GM19397 (cell line): ENCODE results near the gene RASSF10.

Experiments used
- ATAC-seq: cut with Tn5 transposase; IDR thresholded peaks from one replicate; pipeline ENCODE4 v1.9.1; 2021; ENCODE audit warnings: mild to moderate bottlenecking, moderate library complexity; ENCODE audit not compliant: unreplicated experiment

RASSF10 gene

GRCh38 chr11:13008625-13009475, at the start of gene RASSF10:
TSS of gene RASSF10 (plus strand) at chr11:13009316. CDS start at chr11:13009577, 261 bp downstream.
- ATAC-seq, result no peak

- no peak for ATAC-seq
These were observed 47.5 kb upstream of the RASSF10 start for GRCh38 chr11:12961615-12962014.

GRCh38 chr11:12962306-12962705, 46.8 kb upstream of the RASSF10 start:
- no peak for ATAC-seq

- ATAC-seq, result no peak
These were observed 46.1 kb upstream of the RASSF10 start for GRCh38 chr11:12963051-12963450.

GRCh38 chr11:12963792-12964536, 45.2 kb upstream of the RASSF10 start:
- ATAC-seq, result no peak

- no peak for ATAC-seq
These were observed 44.5 kb upstream of the RASSF10 start for GRCh38 chr11:12964650-12965049.

GRCh38 chr11:12966002-12966401, 43.1 kb upstream of the RASSF10 start:
- ATAC-seq, result no peak

GRCh38 chr11:12968101-12968500, 41.0 kb upstream of the RASSF10 start:
- ATAC-seq, result no peak

GRCh38 chr11:12968826-12969225, 40.3 kb upstream of the RASSF10 start:
- no peak for ATAC-seq

- ATAC-seq, result no peak
These were observed 37.2 kb upstream of the RASSF10 start for GRCh38 chr11:12971955-12972354.

- ATAC-seq, result no peak
These were observed 35.5 kb upstream of the RASSF10 start for GRCh38 chr11:12973528-12974181.

GRCh38 chr11:12975195-12975594, 33.9 kb upstream of the RASSF10 start:
- ATAC-seq, result no peak

- no peak for ATAC-seq
These were observed 29.0 kb upstream of the RASSF10 start for GRCh38 chr11:12979928-12980689.

- no peak for ATAC-seq
These were observed 27.2 kb upstream of the RASSF10 start for GRCh38 chr11:12981676-12982522.

GRCh38 chr11:12983336-12983735, 25.8 kb upstream of the RASSF10 start:
- no peak for ATAC-seq

GRCh38 chr11:12986194-12986898, 22.8 kb upstream of the RASSF10 start:
- no peak for ATAC-seq

GRCh38 chr11:12989428-12990161, 19.5 kb upstream of the RASSF10 start:
- ATAC-seq, result no peak

GRCh38 chr11:12990162-12990480, 19.0 kb upstream of the RASSF10 start:
- no peak for ATAC-seq

- ATAC-seq, result no peak
These were observed 17.7 kb upstream of the RASSF10 start for GRCh38 chr11:12991426-12991825.
